Occipital lobe (tissue), 3 donors: ENCODE measurements around the gene PNMA6F. TPM values are rescaled to one million over a fixed set of nuclear protein-coding genes. Genes with fewer than 3 reads are reported as not detected.
"Not testable (repeated sequence)": the region's sequence is repeated elsewhere in the genome, so short reads cannot be mapped to it uniquely, and the experiment has no call there.

Experiments
- DNase-seq: peaks from one replicate; lab custom pipeline; 2025; lab: John Stamatoyannopoulos, UW
- small RNA-seq: library from RNA; depleted of rRNA; stranded (forward); fragments of <200 nt; gene quantifications from one replicate; pipeline ENCODE3, GENCODE V24; 2014
- total RNA-seq: library from RNA; depleted of rRNA; stranded (reverse); fragments of >200 nt; gene quantifications from one replicate; pipeline ENCODE4 v1.2.3, GENCODE V29; 2014

PNMA6F gene
- total RNA-seq, 1 donor from 2014 or later: 0.16 TPM

GRCh38 chrX:153303276-153304262, 18.0 kb downstream of the PNMA6F start:
- no peak for DNase-seq

DNA sequence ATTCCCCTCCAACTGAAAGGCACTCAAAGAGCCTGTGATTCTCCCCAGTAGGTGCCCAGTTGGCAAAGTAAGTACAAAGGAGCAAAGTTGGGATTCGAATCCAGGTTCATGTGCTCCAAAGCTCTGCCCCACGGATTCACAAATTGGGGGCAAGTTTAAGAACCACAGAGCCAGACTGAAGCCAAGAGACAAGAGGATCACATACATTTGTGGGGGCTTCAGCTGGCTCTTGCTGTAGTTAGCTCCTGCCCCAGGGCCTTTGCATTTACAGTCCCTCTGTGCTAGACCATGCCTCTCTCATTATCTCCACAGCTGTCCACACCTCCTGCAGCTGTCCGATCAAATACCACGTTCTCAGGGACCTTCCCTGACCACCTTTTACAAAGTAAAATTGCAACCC, 18.8 kb downstream of the PNMA6F start:
- DNase-seq: no peak

DNA sequence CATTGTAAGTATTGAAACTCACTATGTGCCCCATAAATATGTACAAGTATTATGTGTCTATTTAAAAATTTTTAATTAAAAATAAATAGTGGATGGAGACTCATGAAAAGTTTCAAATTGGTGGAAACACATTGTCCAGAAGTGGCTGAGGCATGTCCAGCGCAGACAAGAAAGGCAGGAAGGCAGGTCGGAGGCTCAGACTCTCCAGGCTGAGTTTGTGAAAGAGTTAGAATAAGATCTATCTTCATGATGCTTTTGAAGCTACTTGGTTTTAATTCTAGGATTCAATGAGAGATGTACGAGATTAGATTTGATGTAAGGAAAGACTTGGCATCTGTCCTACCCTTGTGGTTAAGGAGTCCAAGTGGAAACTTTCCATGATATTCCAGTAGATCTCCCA, 19.8 kb downstream of the PNMA6F start:
- DNase-seq: no peak

DNA sequence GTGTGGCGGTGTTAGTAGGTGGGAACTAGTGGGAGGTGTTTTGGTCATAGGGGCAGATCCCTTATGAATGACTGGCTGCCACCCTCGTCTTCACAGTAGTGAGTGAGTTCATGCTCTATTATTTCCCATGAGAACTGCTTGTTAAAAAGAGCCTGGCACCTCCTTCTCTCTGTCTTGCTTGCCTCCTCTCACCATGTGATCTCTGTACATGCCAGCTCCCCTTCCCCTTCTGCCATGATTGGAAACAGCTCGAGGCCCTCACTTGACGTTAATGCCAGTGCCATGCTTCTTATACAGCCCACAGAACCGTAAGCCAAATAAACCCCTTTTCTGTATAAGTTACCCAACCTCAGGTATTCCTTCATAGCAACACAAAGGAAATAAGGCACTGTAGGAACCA, 21.7 kb downstream of the PNMA6F start:
- no peak for DNase-seq

DNA sequence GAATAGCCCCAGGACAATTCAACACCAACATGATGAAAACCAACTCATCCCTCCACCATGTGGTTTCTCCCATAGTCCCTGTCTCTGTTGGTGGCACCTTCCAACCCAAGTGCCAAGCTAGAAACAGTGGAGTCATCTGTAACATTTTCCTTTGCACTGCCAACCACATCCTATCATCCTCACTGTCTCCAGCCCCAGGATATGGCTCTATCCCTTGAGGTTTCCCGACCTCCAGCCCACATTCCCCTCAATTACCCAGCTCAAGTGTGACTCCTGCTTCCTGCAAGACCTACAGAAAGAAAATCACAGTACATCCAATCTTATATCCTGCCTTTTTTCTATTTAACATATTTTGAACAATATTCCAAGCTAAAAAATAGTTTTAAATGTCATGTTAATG, 24.2 kb downstream of the PNMA6F start:
- DNase-seq: no peak

DNA sequence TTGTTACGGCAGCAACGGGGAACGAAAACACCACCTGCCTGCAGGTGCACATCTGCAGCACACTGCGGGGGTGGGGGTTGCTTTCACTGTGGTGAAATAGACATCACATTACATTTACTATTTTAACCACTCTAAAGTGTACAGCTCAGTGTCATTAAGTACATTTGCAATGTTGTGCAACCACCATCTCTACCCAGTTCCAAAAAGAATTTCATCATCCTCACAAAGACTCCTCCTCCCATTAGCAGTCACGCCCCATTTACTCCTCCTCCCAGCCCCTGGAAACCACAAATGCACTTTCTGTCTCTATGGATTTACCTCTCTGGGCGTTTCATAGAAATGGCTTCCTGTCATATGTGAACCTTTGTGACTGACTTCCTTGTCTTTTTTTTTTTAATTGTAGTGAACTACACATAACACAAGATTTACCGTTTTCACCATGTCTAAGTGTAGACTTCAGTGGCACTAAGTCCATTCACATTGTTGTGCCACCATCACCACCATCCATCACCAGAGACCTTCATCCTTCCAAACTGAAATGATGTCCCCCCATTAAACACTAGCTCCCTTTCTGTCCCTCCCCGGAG, 28.0 kb downstream of the PNMA6F start:
- DNase-seq: not testable (repeated sequence)

DNA sequence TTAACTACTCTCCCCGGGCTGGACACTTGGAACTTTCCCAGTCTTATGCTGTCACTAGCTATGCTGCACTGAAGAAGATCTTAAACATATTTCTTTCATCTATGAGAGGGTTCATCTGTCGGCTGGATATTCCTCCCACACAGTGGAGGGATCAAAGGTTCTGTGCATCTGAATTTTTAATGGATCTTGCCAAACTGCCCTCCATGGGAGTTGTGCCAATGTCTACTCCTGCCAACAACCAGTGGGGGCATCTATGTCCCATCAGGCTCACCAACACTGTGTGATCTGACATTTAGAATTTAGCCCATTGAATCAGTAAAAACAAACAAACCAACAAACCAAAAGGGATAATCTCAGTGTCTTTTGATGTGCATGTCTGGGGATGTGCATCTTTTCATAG, 32.8 kb downstream of the PNMA6F start:
- not testable (repeated sequence) for DNase-seq

GRCh38 chrX:153285678-153286077, 35.9 kb downstream of the PNMA6F start:
- DNase-seq: not testable (repeated sequence)

GRCh38 chrX:153283982-153284381, 37.6 kb downstream of the PNMA6F start:
- not testable (repeated sequence) for DNase-seq

DNA sequence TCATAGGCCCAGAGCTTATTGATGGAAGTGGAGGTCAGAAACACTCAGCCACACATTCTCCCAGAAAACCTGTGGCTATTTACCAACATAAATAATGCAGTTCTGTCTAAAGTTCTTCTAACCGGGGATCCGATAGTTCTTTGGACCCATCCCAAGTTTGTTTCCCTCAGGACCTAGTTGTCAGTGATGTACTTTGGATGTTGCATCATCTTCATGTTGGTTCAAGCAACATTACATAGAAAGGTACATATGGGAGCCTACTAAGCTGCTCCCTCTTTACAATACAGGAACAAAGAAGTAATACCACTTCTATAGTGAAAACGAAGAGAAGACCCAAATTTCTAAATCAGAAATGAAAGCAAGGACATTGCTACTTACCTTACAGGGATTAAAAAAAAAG, 39.8 kb downstream of the PNMA6F start:
- not testable (repeated sequence) for DNase-seq

- DNase-seq: not testable (repeated sequence)
Measured at GRCh38 chrX:153279304-153279703, 42.3 kb downstream of the PNMA6F start.

GRCh38 chrX:153276049-153276448, 45.5 kb downstream of the PNMA6F start:
- not testable (repeated sequence) for DNase-seq

- not testable (repeated sequence) for DNase-seq
Measured at GRCh38 chrX:153275418-153275817, 46.1 kb downstream of the PNMA6F start.

- DNase-seq: not testable (repeated sequence)
Measured at GRCh38 chrX:153272584-153272983, 49.0 kb downstream of the PNMA6F start.

- not testable (repeated sequence) for DNase-seq
Measured at GRCh38 chrX:153272070-153272469, 49.5 kb downstream of the PNMA6F start.

Small RNA genes within 50 kb of the gene (small RNA-seq; reads per million reads assigned to genes)
- gene AC152007.1: not detected

Other genes starting within 250 kb of the PNMA6F start
- gene PNMA6A, start 249.3 kb downstream of the PNMA6F start, total RNA-seq: 18.1 TPM
- not detected for gene MAGEA1, start 142.5 kb downstream of the PNMA6F start, total RNA-seq
- gene ZNF275, start 12.4 kb upstream of the PNMA6F start, total RNA-seq: 7.8 TPM
- gene PNMA6E, start 79.6 kb upstream of the PNMA6F start, total RNA-seq: not detected
- 1.9 TPM for gene ZFP92, start 89.7 kb upstream of the PNMA6F start, total RNA-seq
- gene TREX2, start 124.3 kb upstream of the PNMA6F start, total RNA-seq: not detected
- gene HAUS7, start 148.8 kb upstream of the PNMA6F start, total RNA-seq: 8.3 TPM
- gene BGN, start 173.2 kb upstream of the PNMA6F start, total RNA-seq: 1.9 TPM
- gene ATP2B3, start 195.9 kb upstream of the PNMA6F start, total RNA-seq: 7.2 TPM